ACC112 (cell line): ENCODE measurements around the gene LMCD1.

Source experiments
- H2AFZ ChIP-seq: fragments of 200-600 bp; sonication (generic); one replicate; pipeline ENCODE4 v1.6.0; 2017; ENCODE audit warnings: antibody characterized with exemption, low read length; ENCODE audit not compliant: unreplicated experiment
- H3K27ac ChIP-seq: fragments of 200-600 bp; sonication (generic); 2 replicates; pipeline ENCODE4 v1.5.1; 2014; ENCODE audit warnings: low read depth, mild to moderate bottlenecking, antibody characterized with exemption, low read length, moderate library complexity
- H3K27me3 ChIP-seq: fragments of 200-600 bp; sonication (generic); 2 replicates; pipeline ENCODE4 v1.6.1; 2014; ENCODE audit warnings: mild to moderate bottlenecking, antibody characterized with exemption, low read length, moderate library complexity, mixed read lengths; ENCODE audit not compliant: insufficient read depth
- H3K36me3 ChIP-seq: fragments of 200-600 bp; sonication (generic); 2 replicates; pipeline ENCODE4 v1.6.1; 2016; ENCODE audit warnings: mild to moderate bottlenecking, antibody characterized with exemption, low read length, moderate library complexity, mixed read lengths; ENCODE audit not compliant: insufficient read depth
- H3K4me1 ChIP-seq: fragments of 200-600 bp; sonication (generic); one replicate; pipeline ENCODE4 v1.6.1; 2016; ENCODE audit warnings: low read length, mixed read lengths; ENCODE audit not compliant: insufficient read depth, unreplicated experiment, control insufficient read depth
- H3K4me3 ChIP-seq: fragments of 200-600 bp; sonication (generic); 2 replicates; pipeline ENCODE4 v1.5.1; 2014; ENCODE audit warnings: mild to moderate bottlenecking, low read depth, low read length
- H3K79me2 ChIP-seq: fragments of 200-600 bp; sonication (generic); one replicate; pipeline ENCODE4 v1.6.0; 2016; ENCODE audit warnings: low read length; ENCODE audit not compliant: control insufficient read depth, unreplicated experiment, insufficient read depth

Gene LMCD1

DNA sequence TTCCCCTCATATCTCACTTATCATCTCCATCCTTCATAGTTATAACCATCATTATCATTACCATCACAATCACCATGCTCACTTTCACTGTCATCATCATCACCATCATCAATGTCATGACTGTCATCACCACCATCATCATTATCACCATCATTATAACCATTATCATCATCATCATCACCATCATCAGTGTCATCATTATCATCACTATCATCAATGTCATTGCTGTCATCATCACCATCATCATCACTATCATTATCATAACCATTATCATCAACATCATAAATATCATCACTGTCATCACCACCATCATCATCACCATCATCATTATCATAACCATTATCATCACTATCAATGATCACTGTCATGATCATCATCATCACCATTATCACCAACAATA, 98.8 kb downstream of the LMCD1 start:
- H3K27ac ChIP-seq = no peak overlapping the region
- peaks cover 2% of the 10 kb centered on the region; the same call in 1 of the 2 replicates for H3K27me3 ChIP-seq
- H3K79me2 ChIP-seq = no peaks in the 10 kb centered on the region
- H3K36me3 ChIP-seq = no peaks in the 10 kb centered on the region
- H3K4me1 ChIP-seq = no peaks in the 10 kb centered on the region
- no peak overlapping the region for H3K4me3 ChIP-seq
- H2AFZ ChIP-seq = no peak overlapping the region

DNA sequence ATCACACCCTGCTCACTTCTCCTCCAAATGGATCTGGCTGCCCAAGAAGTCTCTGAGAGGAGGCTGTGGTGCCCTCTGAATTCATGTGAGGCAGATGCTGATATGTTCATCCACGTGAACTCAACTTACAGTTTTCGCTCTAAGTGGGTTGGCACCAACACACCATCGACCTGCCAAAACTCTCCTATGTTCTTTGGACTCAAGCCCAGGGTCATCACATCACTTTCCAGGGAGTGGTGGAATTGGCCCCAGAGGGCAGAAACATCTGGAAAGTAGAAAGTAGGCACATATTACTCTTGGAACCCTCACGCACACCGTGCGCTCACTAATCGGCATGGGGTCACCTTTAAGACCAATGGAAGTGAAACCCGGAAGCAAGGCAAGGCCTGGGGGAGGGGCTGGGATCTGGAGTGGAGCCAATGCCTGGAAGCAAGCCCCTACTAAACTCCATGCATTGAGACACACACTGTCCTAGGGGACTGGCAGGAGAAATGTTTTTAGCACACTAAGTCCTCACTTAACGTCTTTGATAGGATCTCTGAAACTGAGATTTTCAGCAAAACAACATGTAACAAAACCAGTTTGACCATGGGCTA, 101.6 kb downstream of the LMCD1 start:
- no peak overlapping the region for H2AFZ ChIP-seq
- no peak overlapping the region for H3K4me3 ChIP-seq
- peaks cover 2% of the 10 kb centered on the region; the same call in 1 of the 2 replicates for H3K27me3 ChIP-seq
- H3K36me3 ChIP-seq = no peaks in the 10 kb centered on the region
- no peak overlapping the region for H3K27ac ChIP-seq
- no peaks in the 10 kb centered on the region for H3K79me2 ChIP-seq
- peaks cover 15% of the 10 kb centered on the region for H3K4me1 ChIP-seq

DNA sequence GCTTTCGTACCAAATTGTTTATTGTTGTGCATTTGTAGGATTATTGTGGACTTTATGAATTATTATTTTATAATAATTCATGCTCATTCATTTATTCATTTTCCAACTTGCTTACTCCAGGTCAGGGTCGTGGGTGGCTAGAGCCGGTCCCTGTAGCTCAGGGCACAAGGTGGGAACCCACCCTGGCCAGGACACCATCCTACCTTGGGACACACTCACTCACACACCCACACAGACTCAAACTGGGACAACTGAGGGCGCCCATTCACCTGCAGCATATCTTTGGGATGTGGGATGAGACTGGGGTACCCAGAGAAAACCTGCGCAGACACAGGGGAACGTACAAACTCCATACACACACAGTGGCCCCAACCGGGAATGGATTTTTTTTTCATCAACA, 102.4 kb downstream of the LMCD1 start:
- peaks cover 15% of the 10 kb centered on the region for H3K4me1 ChIP-seq
- H3K4me3 ChIP-seq = no peak overlapping the region
- H2AFZ ChIP-seq = no peak overlapping the region
- no peaks in the 10 kb centered on the region for H3K79me2 ChIP-seq
- no peak overlapping the region for H3K27ac ChIP-seq
- H3K27me3 ChIP-seq = peaks cover 2% of the 10 kb centered on the region; the same call in 1 of the 2 replicates
- H3K36me3 ChIP-seq = no peaks in the 10 kb centered on the region

DNA sequence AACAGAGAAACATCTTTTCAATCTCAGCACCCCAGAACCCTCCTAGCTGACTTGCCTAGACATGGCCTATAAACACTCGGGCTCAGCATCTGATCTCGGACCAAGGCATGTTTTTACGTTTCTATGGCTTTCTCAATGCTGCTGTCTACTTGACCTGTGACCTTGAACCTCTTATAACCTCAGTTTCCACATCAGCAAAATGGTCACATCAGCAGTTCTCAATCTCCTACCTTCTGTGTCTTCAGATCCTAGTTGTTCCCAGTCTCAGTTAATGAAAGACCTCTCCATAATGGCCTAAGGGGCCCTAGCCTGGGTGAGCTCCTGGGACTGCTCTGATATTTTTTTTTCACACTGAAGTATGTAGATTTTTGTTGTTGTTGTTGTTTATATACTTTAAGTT, 103.4 kb downstream of the LMCD1 start:
- Histone ChIP-seq H3K27me3 (no peaks in the 10 kb centered on the region; the same call in 1 of the 2 replicates), H3K4me1 (peaks cover 15% of the 10 kb centered on the region), H3K36me3 (no peaks in the 10 kb centered on the region), H3K4me3 (no peak overlapping the region), H3K27ac (no peak overlapping the region), H2AFZ (no peak overlapping the region), H3K79me2 (no peaks in the 10 kb centered on the region)

DNA sequence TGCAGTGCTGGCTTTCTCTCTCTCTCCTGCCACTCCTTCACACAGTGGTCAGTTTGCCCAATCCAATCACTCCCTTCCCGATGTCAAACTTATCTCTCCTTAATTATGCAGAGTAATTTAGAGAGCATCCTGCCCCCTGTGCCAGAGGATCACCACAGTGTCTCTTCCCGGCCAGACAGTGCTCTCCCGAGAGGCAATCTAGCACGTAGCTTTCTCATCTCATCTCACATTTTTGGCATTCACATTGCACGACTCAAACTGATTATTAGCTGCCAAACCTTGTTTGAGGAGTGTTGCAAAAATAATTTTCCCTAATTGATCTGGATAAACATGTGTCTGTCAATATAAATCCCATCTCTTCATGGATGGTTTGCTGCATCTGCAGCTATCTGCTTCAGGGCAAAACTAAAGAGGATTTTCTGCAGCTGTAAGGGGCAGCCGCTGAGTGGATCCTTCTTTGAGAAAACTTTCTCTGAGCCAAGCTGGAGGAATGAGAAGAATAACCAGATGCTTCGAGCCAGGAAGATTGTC, 105.1 kb downstream of the LMCD1 start:
- Histone ChIP-seq H2AFZ (no peak overlapping the region), H3K4me1 (peaks cover 15% of the 10 kb centered on the region), H3K36me3 (no peaks in the 10 kb centered on the region), H3K27ac (no peak overlapping the region), H3K4me3 (no peak overlapping the region), H3K27me3 (no peaks in the 10 kb centered on the region), H3K79me2 (no peaks in the 10 kb centered on the region)

DNA sequence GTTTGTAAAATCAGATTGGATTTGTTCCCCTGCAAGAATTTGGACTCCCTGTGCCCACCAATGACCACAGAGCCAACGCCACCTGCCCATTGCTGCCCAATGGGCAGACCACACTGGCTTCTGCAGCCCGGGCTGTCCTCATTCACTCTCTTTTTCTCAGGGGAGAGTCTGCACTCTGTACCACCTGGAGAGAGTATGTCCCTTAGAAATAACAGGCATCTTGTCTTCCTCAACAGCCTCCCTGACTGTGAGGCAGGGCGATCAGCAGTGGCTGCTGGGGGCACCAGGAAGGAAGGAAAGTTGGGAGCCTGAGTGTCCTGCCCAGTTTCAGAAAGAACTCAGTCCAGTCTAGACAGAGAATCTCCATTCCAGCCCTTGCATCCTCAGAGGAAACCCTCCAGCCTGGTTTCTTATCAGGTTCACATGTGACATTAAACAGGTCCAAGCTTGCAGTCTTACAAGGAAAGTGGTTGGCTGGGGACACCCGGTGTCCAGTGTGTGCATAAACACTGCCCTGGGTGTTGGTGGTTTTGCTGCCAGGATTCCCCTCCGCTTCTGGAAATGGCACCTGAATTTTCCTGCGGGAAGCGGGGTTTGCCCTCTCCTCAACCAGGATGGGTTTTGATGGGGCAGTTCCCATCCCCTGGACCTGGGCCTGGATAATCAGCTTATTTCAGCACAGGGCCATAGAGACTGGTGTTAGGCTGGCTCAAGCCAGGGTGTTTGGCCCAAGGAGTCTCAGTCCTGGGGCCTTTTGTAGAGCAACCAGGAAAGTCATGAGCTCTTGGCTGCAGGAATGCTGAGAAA, 105.8 kb downstream of the LMCD1 start:
- peaks cover 15% of the 10 kb centered on the region for H3K4me1 ChIP-seq
- H3K36me3 ChIP-seq = no peaks in the 10 kb centered on the region
- H3K27ac ChIP-seq = no peak overlapping the region
- H3K79me2 ChIP-seq = no peaks in the 10 kb centered on the region
- H2AFZ ChIP-seq = no peak overlapping the region
- no peaks in the 10 kb centered on the region for H3K27me3 ChIP-seq
- no peak overlapping the region for H3K4me3 ChIP-seq

DNA sequence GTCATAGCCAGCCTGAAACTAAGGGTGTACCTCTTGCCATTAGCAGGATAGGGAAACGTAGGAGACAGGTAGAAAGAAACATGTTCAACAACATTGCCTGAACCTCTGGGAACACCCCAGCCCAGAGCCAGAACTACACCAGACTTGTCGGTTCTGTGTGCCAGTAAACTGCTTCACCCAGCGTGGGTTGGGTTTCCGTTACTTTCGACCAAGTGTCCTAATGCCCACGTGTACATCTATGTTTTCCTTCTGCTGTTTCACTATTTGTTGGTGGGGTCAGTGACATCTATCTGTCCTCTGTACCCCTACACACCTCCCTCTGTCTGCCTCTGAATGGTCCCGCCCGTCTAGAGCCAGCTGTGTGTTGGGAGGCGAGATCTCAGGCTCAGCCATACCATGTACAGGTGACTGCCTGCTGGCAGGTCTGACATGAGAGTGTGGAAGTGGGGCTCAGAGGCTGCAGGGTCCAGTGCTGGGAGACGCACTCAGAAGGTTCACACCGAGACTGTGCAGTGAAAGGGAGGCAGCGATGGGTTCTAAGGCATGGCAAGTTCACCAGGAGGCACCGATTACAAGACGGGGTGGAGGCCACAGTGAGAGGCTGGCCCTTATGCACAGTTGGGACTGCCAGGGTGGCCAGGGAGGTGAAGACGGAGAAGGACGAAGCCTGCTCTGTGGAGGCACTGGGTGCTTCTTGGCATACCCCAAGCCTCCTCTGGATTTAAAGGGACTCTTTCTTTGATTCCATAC, 106.6 kb downstream of the LMCD1 start:
- Histone ChIP-seq H2AFZ (no peak overlapping the region), H3K27me3 (no peaks in the 10 kb centered on the region), H3K4me1 (peaks cover 15% of the 10 kb centered on the region), H3K4me3 (no peak overlapping the region), H3K79me2 (no peaks in the 10 kb centered on the region), H3K36me3 (no peaks in the 10 kb centered on the region), H3K27ac (no peak overlapping the region)

DNA sequence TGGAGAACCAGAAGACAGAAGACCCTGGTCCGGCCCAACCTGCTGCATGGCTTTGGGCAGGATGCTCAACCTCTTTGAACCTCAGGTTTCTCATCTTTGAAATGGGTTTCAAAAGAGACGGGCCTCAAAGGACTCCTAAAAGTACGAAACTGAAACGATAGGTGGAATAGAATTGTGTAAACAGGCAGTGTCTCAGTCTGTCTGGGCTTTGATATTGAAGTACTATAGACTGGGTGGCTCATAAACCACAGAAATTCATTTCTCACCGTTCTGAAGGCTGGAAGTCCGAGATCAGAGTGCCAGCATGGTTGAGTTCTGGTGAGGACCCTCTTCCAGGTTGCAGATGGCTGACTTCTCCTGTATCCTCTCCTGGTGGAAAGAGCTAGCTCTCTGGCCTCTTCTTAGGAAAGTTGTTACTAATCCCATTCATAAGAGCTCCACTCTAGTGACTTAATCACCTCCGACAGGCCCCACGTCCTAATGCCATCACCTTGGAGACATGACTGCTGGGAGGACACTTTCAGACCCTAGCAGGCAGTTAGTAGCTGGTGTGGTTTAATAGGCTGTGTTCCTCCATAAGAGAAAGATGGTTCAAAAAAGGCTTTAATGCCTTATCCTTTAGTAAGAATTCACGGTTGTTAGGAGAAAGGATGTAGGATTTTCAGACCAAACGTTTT, 107.3 kb downstream of the LMCD1 start:
- H3K4me3 ChIP-seq = no peak overlapping the region
- H2AFZ ChIP-seq = no peak overlapping the region
- no peaks in the 10 kb centered on the region for H3K36me3 ChIP-seq
- H3K27me3 ChIP-seq = no peaks in the 10 kb centered on the region
- no peak overlapping the region for H3K27ac ChIP-seq
- peaks cover 15% of the 10 kb centered on the region for H3K4me1 ChIP-seq
- H3K79me2 ChIP-seq = no peaks in the 10 kb centered on the region

DNA sequence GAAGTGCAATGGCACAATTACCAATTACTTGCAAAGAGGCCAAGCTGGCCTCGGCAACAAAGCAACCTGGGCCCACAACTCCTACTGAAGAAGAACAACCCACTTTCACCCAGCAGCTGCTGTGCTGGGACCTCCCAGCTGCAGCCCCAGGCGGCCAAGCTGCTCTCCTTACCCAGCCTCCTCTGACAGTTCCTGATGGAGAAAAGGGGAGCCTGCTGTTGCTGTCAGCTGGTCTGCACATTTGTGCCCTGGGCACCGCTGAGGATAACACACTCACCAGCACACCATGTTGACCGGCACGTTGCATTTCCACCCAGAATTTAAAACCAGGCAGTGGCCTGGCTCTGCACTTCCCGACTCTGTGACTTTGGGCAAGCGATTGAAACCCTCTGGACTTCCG, 109.3 kb downstream of the LMCD1 start:
- Histone ChIP-seq H3K4me3 (no peak overlapping the region), H3K79me2 (no peaks in the 10 kb centered on the region), H3K27ac (no peak overlapping the region), H3K4me1 (peaks cover 14% of the 10 kb centered on the region), H2AFZ (no peak overlapping the region), H3K27me3 (no peaks in the 10 kb centered on the region), H3K36me3 (no peaks in the 10 kb centered on the region)

DNA sequence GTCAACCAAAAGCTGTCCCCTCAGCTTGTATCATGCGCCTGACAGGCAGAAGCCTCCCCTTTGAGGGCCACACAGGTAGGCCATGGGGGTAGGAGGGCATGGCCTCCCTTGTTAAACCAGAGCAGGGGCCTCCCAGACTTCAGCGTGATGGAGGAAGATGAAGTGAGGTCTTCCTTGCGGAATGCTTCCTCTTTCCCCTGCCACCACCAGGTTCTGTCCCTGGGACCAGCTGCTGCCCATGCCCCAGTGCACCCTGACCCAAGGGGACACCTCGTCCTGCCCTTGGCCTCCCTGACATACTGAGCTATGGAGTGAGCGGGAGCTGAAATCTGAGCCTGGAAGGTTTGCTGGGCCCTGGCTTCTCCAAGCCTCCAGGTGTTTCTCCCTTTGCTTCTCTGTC, 116.3 kb downstream of the LMCD1 start:
- no peak overlapping the region for H3K27ac ChIP-seq
- H3K4me3 ChIP-seq = no peak overlapping the region
- no peaks in the 10 kb centered on the region for H3K79me2 ChIP-seq
- H3K27me3 ChIP-seq = no peaks in the 10 kb centered on the region
- no peaks in the 10 kb centered on the region for H3K4me1 ChIP-seq
- no peaks in the 10 kb centered on the region for H3K36me3 ChIP-seq
- no peak overlapping the region for H2AFZ ChIP-seq
